Measurements from ENCODE around the gene OR51Q1.

The OR51Q1 gene

GRCh38 chr11:5405173-5405572 lies 16.7 kb upstream of the OR51Q1 start:
- DNase-seq (ENCODE audit: extremely low read depth, low read depth), result no peak
- TF ChIP-seq, protein P1, sequence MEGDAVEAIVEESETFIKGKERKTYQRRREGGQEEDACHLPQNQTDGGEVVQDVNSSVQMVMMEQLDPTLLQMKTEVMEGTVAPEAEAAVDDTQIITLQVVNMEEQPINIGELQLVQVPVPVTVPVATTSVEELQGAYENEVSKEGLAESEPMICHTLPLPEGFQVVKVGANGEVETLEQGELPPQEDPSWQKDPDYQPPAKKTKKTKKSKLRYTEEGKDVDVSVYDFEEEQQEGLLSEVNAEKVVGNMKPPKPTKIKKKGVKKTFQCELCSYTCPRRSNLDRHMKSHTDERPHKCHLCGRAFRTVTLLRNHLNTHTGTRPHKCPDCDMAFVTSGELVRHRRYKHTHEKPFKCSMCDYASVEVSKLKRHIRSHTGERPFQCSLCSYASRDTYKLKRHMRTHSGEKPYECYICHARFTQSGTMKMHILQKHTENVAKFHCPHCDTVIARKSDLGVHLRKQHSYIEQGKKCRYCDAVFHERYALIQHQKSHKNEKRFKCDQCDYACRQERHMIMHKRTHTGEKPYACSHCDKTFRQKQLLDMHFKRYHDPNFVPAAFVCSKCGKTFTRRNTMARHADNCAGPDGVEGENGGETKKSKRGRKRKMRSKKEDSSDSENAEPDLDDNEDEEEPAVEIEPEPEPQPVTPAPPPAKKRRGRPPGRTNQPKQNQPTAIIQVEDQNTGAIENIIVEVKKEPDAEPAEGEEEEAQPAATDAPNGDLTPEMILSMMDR (IDR thresholded peaks at IDR 0.05; ENCODE audit: low read depth, low read length, missing control alignments), result no peak

GRCh38 chr11:5420993-5421392 lies 918 bp upstream of the OR51Q1 start:
- no peak for DNase-seq (ENCODE audit: extremely low read depth, low read depth)
- H3K4me3 ChIP-seq (replicated peaks; ENCODE audit: low read depth, low read length), result no peak overlapping the region
- TF ChIP-seq, protein P1 (IDR thresholded peaks at IDR 0.05; ENCODE audit: low read depth, low read length, missing control alignments), result no peak

More at GRCh38 chr11:5405173-5405572, 16.7 kb upstream of the OR51Q1 start:
- H3K4me3 ChIP-seq (replicated peaks; ENCODE audit: low read depth, low read length), result no peak overlapping the region

DNA sequence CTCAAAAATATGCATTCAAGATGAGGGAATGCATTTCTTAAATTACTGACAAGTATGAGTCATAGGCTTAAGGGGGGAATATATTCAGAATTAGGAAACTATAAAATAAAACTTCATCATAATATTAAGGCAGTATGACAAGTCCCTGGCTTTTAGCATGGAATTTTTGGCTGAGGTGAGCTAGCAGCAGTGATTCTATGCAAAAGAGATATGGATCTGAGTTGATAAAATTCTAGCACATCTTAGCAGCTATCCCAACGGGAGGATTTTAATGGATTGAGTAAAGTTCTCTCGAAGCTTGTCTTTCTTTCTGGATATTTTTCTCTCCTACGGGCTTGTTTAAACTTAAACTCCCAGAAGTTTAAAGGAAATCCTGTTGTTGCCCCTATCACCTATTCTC lies 1.2 kb downstream of the OR51Q1 start:
- TF ChIP-seq, protein P1 (IDR thresholded peaks at IDR 0.05; ENCODE audit: low read depth, low read length, missing control alignments), result no peak
- DNase-seq (ENCODE audit: extremely low read depth, low read depth), result no peak
- no peak overlapping the region for H3K4me3 ChIP-seq (replicated peaks; ENCODE audit: low read depth, low read length)

DNA sequence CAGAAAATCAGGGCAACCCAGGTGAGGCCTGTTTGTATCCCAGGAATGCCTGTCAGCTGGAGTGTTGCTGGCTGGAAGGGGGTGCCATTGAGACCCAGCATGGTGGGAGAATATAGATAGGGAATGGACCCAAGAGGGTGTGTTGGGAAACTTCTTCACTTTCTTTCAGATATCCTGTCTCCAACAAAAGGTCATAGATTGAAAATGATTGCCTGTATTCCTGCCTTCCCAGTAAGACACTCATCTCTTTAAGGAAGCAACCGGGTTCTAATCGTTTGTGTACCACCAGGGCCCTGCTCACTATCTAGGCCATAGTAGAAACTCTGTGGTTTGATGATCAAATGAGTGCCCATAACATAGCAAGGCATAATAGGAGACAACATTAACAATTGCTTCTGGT lies 19.5 kb downstream of the OR51Q1 start, which contains the start of gene OR51I1:
OR51I1 (minus strand) TSS at position 101 of the 400 bp plus-strand sequence; CDS start at position 101, 0 bp downstream.
- no peak for DNase-seq (ENCODE audit: extremely low read depth, low read depth)
- no peak within 1 kb of the TSS for H3K4me3 ChIP-seq (replicated peaks; ENCODE audit: low read depth, low read length)
- TF ChIP-seq, protein P1 (IDR thresholded peaks at IDR 0.05; ENCODE audit: low read depth, low read length, missing control alignments), result no peak

DNA sequence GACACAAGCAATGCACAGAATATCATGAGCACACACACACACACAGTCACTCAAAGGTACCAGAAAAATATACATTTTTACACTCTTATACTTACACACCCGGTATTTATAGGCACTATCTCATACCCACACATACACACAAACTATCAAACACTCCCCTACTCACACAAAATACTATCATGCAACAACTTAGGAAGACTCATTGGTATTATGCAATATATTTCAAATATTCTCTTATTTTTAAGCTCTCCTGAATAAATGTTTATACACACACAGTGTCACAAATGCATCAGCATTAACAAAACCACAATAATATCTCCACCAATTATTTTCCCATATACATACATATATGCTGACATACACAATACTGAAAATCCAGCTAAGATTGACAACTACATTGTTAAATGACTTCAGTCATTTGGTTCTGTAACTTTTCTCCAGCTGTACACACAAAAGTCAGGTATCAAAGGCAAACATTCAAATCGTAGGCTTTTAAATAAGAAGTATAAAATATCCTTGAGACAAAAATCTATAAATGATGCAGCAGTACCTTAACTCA lies 22.0 kb downstream of the OR51Q1 start:
- H3K4me3 ChIP-seq (replicated peaks; ENCODE audit: low read depth, low read length), result no peak overlapping the region
- TF ChIP-seq, protein P1 (IDR thresholded peaks at IDR 0.05; ENCODE audit: low read depth, low read length, missing control alignments), result no peak
- no peak for DNase-seq (ENCODE audit: extremely low read depth, low read depth)

- TF ChIP-seq, protein P1 (IDR thresholded peaks at IDR 0.05; ENCODE audit: low read depth, low read length, missing control alignments), result no peak
- no peak within 1 kb of the TSS for H3K4me3 ChIP-seq (replicated peaks; ENCODE audit: low read depth, low read length)
- DNase-seq (ENCODE audit: extremely low read depth, low read depth), result no peak
These were observed 27.1 kb downstream of the OR51Q1 start, which contains the start of gene OR51I2 for GRCh38 chr11:5449023-5449422. Gene OR51I2, plus strand, starts transcription at chr11:5449323. Its CDS starts 4,166 bp downstream, at chr11:5453489.

DNA sequence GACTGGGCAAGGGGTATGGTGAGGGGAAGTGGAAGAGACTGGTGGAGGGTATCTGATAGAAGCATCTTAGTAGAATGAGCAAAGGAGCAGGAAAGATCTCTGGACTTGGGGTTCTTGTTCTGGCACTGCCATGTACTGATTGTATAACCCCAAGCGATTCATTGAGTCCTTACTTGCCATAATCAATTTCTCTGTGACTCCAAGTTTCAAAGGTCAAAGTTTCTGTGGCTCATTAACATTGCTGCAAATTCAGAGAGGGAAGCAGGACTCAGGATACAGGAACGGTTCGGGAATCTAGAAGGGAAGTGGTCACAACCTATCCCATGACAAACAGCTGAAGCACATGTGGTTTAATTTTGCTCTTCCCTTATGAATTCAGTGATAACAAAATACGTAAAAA lies 27.5 kb downstream of the OR51Q1 start:
- no peak overlapping the region for H3K4me3 ChIP-seq (replicated peaks; ENCODE audit: low read depth, low read length)
- TF ChIP-seq, protein P1 (IDR thresholded peaks at IDR 0.05; ENCODE audit: low read depth, low read length, missing control alignments), result no peak
- DNase-seq (ENCODE audit: extremely low read depth, low read depth), result no peak

All from HFF-Myc (cell line).